DND-41 (cell line): Measurements from ENCODE around the gene PEDS1.

Experiments
- CTCF ChIP-seq: IDR thresholded peaks from 2 replicates; pipeline ENCODE4 v1.5.1; 2012; ENCODE audit warnings: borderline replicate concordance, low read length, moderate library complexity, mild to moderate bottlenecking; ENCODE audit not compliant: poor library complexity, severe bottlenecking; ENCODE audit errors: extremely low read depth
- EZH2 ChIP-seq: IDR thresholded peaks from 3 replicates; pipeline ENCODE4 v1.6.1; 2012; ENCODE audit warnings: borderline replicate concordance, low read depth, mild to moderate bottlenecking, moderate library complexity, low read length, inconsistent platforms; ENCODE audit not compliant: severe bottlenecking

DNA sequence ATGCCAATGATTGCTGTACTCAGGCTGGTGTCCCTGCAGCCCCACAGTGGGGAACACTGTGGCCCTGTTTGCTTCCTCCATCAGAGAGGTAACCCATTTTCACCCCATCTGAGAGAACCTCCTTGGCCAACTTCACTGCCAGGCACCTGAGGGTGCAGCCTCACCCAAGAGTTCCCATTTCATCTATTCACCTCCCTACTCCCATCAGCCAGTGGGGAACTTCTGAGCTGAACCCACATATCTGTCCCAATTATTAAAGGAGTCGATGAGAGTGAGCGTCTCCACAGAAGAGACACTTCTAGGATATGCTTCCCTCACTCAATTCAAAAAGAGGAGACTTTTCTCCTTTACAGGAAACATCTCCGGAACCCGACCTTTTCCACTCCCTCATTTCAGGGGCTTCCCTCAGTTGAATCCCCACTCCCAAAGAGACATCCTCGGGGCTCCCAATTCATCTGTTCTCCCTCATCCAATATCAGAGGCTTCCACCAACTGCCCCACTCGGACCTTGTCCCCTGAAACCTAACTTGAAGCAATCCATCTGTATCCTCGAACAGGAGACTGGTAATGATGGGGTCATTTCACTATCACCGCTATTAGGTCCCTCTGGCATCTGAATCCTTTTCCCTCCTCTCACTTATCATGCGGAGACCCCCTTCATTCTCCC lies 41.6 kb downstream of the PEDS1 start:
- TF ChIP-seq CTCF (no peak), EZH2 (no peak)
